Lung (tissue), 12 donors: ENCODE data around the gene TRIM2. TPM values are rescaled to one million over a fixed set of nuclear protein-coding genes. Genes with fewer than 3 reads are reported as not detected.

Source experiments
- ATAC-seq: fragments of 200-7000 bp; cut with Tn5 transposase; one replicate; pipeline ENCODE4 v1.9.1; 2020; ENCODE audit warnings: moderate number of reproducible peaks; ENCODE audit not compliant: insufficient read depth, low FRiP score
- DNase-seq, 3 donors: peaks; one replicate each; pipeline ENCODE4 v3.0.0-alpha.2; 2013 to 2017
- H3K27ac ChIP-seq, 2 donors: one replicate each; pipeline ENCODE4 v1.5.1; 2013; ENCODE audit warnings: mild to moderate bottlenecking in 2 of 2, moderate library complexity in 2 of 2, control low read depth in 1 of 2, inconsistent platforms in 1 of 2, low read depth in 1 of 2, low read length in 1 of 2
- H3K27me3 ChIP-seq, 3 donors: one replicate each; pipeline ENCODE4 v1.5.1; 2013; ENCODE audit warnings: low read length in 2 of 3; ENCODE audit not compliant: control insufficient read depth in 3 of 3, insufficient read depth in 3 of 3
- H3K36me3 ChIP-seq, 4 donors: one replicate each; pipeline ENCODE4 v1.5.1; 2013; ENCODE audit warnings: low read length in 4 of 4, mild to moderate bottlenecking in 1 of 4, moderate library complexity in 1 of 4; ENCODE audit not compliant: control insufficient read depth in 4 of 4, insufficient read depth in 4 of 4
- H3K4me1 ChIP-seq, 5 donors: one replicate each; pipeline ENCODE4 v1.5.1; 2013; ENCODE audit warnings: low read length in 5 of 5, mild to moderate bottlenecking in 2 of 5, moderate library complexity in 1 of 5; ENCODE audit not compliant: control insufficient read depth in 5 of 5, insufficient read depth in 5 of 5
- H3K4me3 ChIP-seq: one replicate; pipeline ENCODE4 v1.5.1; 2013; ENCODE audit warnings: mild to moderate bottlenecking, control low read depth, moderate library complexity
- H3K9ac ChIP-seq, 2 donors: one replicate each; pipeline ENCODE4 v1.5.1; 2013; ENCODE audit warnings: low read length in 2 of 2, control low read depth in 1 of 2; ENCODE audit not compliant: insufficient read depth in 1 of 2
- H3K9me3 ChIP-seq, 4 donors: one replicate each; pipeline ENCODE4 v1.5.1; 2013; ENCODE audit warnings: low read length in 3 of 4, mild to moderate bottlenecking in 1 of 4, moderate library complexity in 1 of 4; ENCODE audit not compliant: control insufficient read depth in 4 of 4, insufficient read depth in 3 of 4
- WGBS, 2 donors: extraction: QIAGEN DNeasy Blood & Tissue Kit; methylation state at CpG; one replicate each; pipeline ENCODE4 v1.1.7; 2013; 5-methylcytosine and 5-hydroxymethylcytosine counted together
- polyA plus RNA-seq, 2 donors: library from polyadenylated mRNA; stranded (reverse); fragments of 200-250 nt; gene quantifications; one replicate each; pipeline ENCODE4 v1.2.1, GENCODE V29; 2013
- total RNA-seq, 2 donors: library from RNA; depleted of rRNA in 1 of 2; stranded (reverse); fragments of >200 nt in 1 of 2; gene quantifications; one replicate each; pipeline ENCODE4 v1.2.1, GENCODE V29; 2014 to 2021
- TF ChIP-seq, protein P1 (sequence below): IDR thresholded peaks from 2 replicates; pipeline ENCODE4 v1.5.1; 2012; ENCODE audit warnings: mild to moderate bottlenecking; ENCODE audit errors: control extremely low read depth, extremely low read depth
- donor health status: control.
- donor health status: control.
- donor health status: Bipolar disorder and iron deficiency.
- donor health status: healthy.
- donor health status: DM: yes; HTN: yes; CAD: no.

TRIM2 gene
- total and polyA plus RNA-seq, 4 donors: 9.1 to 74.0 (median 38.1) TPM

- DNase-seq (no peak), ATAC-seq (no peak)
- H3K9me3 ChIP-seq: no peaks in the 10 kb centered on the region
- no peak overlapping the region for H3K9ac ChIP-seq
- no peak overlapping the region for H3K27ac ChIP-seq
- TF ChIP-seq, protein P1, sequence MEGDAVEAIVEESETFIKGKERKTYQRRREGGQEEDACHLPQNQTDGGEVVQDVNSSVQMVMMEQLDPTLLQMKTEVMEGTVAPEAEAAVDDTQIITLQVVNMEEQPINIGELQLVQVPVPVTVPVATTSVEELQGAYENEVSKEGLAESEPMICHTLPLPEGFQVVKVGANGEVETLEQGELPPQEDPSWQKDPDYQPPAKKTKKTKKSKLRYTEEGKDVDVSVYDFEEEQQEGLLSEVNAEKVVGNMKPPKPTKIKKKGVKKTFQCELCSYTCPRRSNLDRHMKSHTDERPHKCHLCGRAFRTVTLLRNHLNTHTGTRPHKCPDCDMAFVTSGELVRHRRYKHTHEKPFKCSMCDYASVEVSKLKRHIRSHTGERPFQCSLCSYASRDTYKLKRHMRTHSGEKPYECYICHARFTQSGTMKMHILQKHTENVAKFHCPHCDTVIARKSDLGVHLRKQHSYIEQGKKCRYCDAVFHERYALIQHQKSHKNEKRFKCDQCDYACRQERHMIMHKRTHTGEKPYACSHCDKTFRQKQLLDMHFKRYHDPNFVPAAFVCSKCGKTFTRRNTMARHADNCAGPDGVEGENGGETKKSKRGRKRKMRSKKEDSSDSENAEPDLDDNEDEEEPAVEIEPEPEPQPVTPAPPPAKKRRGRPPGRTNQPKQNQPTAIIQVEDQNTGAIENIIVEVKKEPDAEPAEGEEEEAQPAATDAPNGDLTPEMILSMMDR: no peak
- H3K27me3 ChIP-seq: no peaks in the 10 kb centered on the region
- H3K4me3 ChIP-seq: no peak overlapping the region
- 67 to 79% methylated on average over 3 of the region's 3 CpGs for whole genome bisulfite sequencing, 2 donors
- no peaks in the 10 kb centered on the region for H3K36me3 ChIP-seq
- peaks cover 0 to 7% (median 0%) of the 10 kb centered on the region in 5 donors for H3K4me1 ChIP-seq
Measured at GRCh38 chr4:153176938-153177337, 27.3 kb upstream of the TRIM2 start.

DNA sequence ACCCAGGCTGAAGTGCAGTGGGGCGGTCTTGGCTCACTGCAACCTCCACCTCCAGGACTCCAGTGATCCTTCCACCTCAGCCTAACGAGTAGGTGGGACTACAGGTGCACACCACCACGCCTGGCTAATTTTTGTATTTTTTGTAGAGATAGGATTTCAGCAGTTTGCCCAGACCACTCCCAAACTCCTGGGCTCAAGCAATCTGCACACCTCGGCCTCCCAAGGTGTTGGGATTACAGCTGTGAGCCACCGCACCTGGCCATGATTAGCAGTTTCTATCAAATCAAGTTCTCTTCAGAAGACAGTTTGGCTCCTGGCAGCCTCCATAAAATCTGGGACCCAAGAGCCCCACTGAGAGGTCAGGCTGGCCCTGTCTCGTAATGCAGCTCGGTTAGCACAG lies 26.4 kb upstream of the TRIM2 start:
- Histone ChIP-seq H3K9me3 (no peaks in the 10 kb centered on the region), H3K27me3 (no peaks in the 10 kb centered on the region), H3K36me3 (no peaks in the 10 kb centered on the region), H3K4me3 (no peak overlapping the region), H3K9ac (no peak overlapping the region), H3K27ac (no peak overlapping the region), H3K4me1 (peaks cover 0 to 7% (median 0%) of the 10 kb centered on the region in 5 donors)
- TF ChIP-seq, protein P1: no peak
- WGBS, 2 donors: 96 to 97% methylated on average over 7 of the region's 7 CpGs
- DNase-seq (no peak), ATAC-seq (no peak)

GRCh38 chr4:153179100-153179499 lies 25.1 kb upstream of the TRIM2 start:
- TF ChIP-seq, protein P1: no peak
- H3K9ac ChIP-seq: no peak overlapping the region

DNA sequence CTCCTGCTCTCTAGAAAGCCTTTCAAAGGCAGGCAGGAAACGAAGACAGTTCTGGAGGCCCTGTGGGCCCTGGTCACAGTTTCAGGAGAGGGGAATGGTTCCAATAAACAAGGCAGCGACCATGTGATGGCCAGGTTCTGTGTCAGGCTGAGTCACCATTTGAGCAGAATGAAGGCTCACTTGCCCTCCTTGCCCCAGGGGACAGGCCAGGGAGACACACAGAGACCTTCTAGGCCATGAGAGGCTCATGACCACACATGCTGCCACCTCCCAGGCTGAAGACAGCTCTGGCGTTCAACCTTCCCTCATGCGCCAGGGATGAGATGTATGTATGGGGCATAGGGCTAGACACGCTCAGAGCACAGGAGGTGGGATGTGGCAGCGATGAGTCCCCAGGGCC lies 22.9 kb upstream of the TRIM2 start:
- no peak overlapping the region for H3K9ac ChIP-seq
- TF ChIP-seq, protein P1: no peak
- no peaks in the 10 kb centered on the region for H3K9me3 ChIP-seq
- ATAC-seq (no peak), DNase-seq (no peak)
- peaks cover 0 to 7% (median 0%) of the 10 kb centered on the region in 5 donors for H3K4me1 ChIP-seq
- no peaks in the 10 kb centered on the region for H3K27me3 ChIP-seq
- H3K36me3 ChIP-seq: no peaks in the 10 kb centered on the region
- H3K27ac ChIP-seq: no peak overlapping the region
- no peak overlapping the region for H3K4me3 ChIP-seq
- WGBS, 2 donors: 94 to 97% methylated on average over 6 of the region's 6 CpGs

More at GRCh38 chr4:153179100-153179499, 25.1 kb upstream of the TRIM2 start:
- H3K4me3 ChIP-seq: no peak overlapping the region
- H3K27ac ChIP-seq: no peak overlapping the region
- DNase-seq (no peak), ATAC-seq (no peak)
- H3K4me1 ChIP-seq: peaks cover 0 to 7% (median 0%) of the 10 kb centered on the region in 5 donors
- no peaks in the 10 kb centered on the region for H3K36me3 ChIP-seq
- no peaks in the 10 kb centered on the region for H3K9me3 ChIP-seq
- no peaks in the 10 kb centered on the region for H3K27me3 ChIP-seq
